GM12801 (cell line): ENCODE measurements around the gene RUFY1.

Source experiments
- TF ChIP-seq, protein P1 (sequence below): IDR thresholded peaks from one replicate; pipeline ENCODE4 v1.5.1; 2011; ENCODE audit warnings: control low read depth; ENCODE audit not compliant: insufficient read length; ENCODE audit errors: extremely low read depth

Gene RUFY1

DNA sequence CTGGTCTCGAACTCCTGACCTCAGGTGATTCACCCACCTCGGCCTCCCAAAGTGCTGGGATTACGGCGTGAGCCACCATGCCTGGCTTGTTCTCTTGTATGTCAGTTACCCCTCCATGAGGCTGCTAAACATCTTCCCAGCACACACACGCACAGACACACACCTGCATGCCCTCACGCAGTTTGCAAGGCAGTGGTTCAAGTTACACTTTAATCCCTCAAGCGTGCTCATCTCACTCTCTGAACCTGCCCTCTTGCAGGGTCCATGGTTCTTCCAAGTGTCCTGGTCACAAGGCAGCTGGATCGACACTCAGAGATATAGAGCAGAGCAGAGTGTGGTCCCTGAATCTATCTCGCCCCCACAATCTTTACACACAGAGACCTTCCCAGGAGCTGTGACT lies 34.1 kb upstream of the RUFY1 start:
- TF ChIP-seq, protein P1, sequence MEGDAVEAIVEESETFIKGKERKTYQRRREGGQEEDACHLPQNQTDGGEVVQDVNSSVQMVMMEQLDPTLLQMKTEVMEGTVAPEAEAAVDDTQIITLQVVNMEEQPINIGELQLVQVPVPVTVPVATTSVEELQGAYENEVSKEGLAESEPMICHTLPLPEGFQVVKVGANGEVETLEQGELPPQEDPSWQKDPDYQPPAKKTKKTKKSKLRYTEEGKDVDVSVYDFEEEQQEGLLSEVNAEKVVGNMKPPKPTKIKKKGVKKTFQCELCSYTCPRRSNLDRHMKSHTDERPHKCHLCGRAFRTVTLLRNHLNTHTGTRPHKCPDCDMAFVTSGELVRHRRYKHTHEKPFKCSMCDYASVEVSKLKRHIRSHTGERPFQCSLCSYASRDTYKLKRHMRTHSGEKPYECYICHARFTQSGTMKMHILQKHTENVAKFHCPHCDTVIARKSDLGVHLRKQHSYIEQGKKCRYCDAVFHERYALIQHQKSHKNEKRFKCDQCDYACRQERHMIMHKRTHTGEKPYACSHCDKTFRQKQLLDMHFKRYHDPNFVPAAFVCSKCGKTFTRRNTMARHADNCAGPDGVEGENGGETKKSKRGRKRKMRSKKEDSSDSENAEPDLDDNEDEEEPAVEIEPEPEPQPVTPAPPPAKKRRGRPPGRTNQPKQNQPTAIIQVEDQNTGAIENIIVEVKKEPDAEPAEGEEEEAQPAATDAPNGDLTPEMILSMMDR, result no peak

DNA sequence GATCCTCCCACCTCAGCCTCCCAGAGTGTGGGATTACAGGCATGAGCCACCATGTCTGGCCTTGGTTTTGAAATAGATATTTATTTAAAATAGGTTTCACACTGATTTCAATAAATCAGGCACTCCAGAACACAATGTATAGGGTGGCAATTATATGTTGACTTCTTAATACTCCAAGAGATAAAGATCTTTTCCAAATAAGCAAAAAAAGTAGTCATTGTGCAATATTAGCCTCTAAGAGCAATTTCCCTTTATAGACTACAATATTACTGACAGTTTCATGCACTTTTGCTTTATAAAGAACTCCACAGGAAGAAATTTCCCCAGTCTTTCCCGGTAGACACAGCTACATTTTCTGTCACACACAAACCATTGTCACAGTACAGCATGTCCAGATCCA lies 23.4 kb upstream of the RUFY1 start:
- TF ChIP-seq, protein P1, result no peak

DNA sequence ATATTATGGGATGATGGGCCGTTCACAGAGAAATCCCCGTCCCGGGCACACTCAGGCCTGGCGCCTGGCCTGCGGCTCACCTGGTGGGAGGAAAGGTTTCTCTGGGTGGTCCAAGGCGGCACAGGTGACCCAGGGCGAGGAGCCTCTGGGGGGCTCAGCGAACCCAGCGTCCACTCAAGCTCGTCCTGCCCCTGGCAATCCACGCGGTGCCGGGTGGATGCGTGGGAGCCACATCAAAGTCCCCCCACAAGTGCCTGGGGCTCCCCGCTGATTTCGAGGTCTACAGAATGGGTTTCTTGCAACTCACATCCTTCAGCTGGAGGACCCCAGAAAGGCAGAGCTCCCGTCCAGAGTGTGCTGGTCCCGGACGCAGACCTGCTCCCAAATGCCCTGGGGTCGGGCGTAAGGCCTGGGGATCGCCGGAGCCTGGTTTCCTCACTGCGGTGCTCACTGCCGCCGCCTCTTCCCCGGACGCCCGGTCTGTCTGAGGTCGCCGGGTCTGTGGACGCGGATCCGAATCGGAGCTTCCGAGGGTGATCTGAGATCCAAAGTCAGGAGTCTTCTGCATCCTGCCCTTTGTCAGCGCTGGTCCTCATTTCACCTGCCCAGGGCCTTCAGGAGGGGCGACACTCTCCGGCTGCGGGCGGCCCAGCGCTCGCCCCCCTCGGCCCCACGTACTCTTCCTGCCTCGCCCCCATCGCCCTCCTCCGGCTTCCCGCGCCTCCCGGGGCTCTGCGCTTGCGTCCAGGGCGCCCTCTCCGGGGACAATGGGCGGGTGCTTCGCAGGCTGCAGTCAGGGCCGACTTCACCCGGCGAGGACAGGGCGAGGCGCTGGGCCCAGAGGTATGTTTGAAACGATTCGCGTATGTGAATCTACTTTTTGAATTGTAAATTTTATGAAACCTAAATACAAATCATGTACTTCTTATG lies 20.0 kb upstream of the RUFY1 start:
- TF ChIP-seq, protein P1, result no peak

DNA sequence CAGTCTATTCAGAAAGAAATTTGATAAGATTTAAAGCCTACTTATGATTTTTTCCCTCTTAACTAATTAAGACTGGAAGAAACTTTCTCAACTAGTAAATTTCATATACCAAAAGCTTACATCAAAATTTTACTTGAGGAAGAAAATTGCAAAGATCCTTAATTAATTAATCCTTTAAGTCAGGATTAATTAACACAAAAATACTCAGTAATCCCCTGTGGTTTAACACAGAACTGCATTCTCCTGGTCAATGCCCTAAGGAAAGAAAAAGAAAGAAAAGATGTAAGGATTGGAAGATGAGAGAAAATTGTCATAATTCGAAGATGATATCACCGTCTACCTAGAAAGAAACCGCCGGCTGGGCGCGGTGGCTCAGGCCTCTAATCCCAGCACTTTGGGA lies 17.3 kb upstream of the RUFY1 start:
- TF ChIP-seq, protein P1, result no peak

DNA sequence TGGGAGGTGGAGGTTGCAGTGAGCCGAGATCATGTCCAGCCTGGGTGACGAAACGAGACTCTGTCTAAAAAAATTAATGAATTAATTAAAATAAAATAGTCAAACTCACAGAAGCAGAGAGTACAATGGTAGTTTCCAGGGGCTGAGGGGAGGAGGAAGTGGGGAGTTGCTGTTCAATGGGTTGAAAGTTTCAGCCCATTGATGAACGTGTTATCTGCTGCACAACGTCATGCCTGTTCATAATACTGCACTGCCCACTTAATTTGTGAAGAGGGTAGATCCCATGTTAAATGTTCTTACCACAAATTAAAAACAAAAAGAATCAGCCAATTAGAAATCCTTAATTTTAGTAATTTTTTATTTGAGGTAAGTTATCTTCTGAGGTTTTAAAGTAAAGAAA lies 16.4 kb upstream of the RUFY1 start:
- TF ChIP-seq, protein P1, result no peak

DNA sequence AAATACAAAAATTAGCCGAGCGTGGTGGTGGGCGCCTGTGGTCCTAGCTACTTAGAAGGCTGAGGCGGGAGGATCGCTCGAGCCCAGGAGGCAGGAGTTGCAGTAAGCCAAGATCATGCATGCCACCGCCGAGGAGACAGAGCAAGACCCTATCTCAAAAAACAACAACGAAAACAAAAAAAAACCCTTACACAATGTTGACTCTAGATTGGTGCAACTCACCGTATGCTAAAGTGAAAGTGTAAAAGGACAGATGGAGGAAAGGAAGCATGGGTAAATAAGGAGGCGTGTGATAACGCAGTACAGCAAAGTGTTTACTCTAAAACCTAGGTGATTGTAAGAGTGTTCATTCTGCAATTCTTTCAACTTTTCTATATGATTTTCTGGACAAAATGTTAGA lies 15.9 kb upstream of the RUFY1 start:
- TF ChIP-seq, protein P1, result no peak

DNA sequence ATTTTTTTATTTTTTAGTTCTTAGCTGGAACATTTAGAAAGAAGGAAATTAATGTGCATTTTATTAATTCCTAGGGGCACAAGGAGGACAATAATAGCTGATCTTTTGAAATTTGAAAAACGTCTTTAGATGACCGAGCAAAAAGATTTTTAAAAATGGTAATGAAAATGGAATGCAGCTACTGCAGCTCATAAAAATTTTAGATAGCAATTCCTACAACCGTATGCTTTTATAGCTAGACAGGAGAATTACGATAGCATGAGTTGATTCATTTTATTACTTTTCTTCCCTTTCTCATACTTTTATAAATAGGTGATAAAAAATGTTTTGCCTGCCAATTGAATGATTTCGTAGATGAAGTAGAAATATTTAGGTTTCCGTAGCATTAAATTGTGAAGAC lies 13.7 kb upstream of the RUFY1 start:
- TF ChIP-seq, protein P1, result no peak
